NT2/D1 (cell line): ENCODE results near the gene SORCS3.

Source experiments
- YY1 ChIP-seq: IDR thresholded peaks from 2 replicates; pipeline ENCODE4 v1.6.1; 2011; ENCODE audit not compliant: insufficient read length, insufficient read depth
- ZNF274 ChIP-seq: IDR thresholded peaks from 2 replicates; pipeline ENCODE4 v1.6.1; 2011; ENCODE audit warnings: mild to moderate bottlenecking, low read depth, low read length

DNA sequence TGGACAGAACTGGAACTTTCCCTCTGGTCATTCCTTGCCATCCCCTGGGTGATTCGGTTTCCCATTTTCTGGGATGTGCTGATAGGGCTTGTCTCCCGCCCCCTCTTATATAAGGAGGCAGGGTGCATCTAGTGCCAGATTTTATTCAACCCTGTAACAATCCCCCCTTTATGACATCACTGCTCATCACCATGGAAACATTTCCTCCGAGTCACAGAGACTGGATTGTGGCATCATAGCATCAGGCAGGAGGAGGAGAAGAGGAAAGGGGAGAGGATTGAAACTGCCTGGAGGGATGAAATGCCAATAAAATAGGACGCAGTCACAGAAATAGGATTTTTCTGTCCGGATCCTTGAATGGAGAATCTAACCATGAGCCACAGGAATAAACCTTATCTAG lies 25.0 kb downstream of the SORCS3 start:
- TF ChIP-seq ZNF274 (no peak), YY1 (no peak)
